ENCODE measurements around the gene SPTLC2.

SPTLC2 gene

GRCh38 chr14:77491056-77491455 lies 125.4 kb downstream of the SPTLC2 start:
- Histone ChIP-seq H3K4me1 (ENCODE audit: low read depth, poor library complexity, severe bottlenecking) (no peaks in the 10 kb centered on the region), H3K79me2 (ENCODE audit: insufficient read depth, low read depth) (no peaks in the 10 kb centered on the region), H4K20me1 (ENCODE audit: insufficient read depth) (no peaks in the 10 kb centered on the region), H3K27ac (no peak overlapping the region), H2AFZ (ENCODE audit: low read depth) (no peak overlapping the region), H3K4me2 (no peak overlapping the region), H3K4me3 (IDR thresholded peaks at IDR 0.05; ENCODE audit: insufficient read depth, low read depth, low read length) (no peak overlapping the region), H3K9ac (no peak overlapping the region), H3K27me3 (ENCODE audit: insufficient read depth, low read depth) (no peaks in the 10 kb centered on the region), H3K36me3 (ENCODE audit: insufficient read depth) (no peaks in the 10 kb centered on the region)
- TF ChIP-seq CTCF (conservative IDR thresholded peaks at IDR 0.05; ENCODE audit: low read depth, low read length), result no peak

DNA sequence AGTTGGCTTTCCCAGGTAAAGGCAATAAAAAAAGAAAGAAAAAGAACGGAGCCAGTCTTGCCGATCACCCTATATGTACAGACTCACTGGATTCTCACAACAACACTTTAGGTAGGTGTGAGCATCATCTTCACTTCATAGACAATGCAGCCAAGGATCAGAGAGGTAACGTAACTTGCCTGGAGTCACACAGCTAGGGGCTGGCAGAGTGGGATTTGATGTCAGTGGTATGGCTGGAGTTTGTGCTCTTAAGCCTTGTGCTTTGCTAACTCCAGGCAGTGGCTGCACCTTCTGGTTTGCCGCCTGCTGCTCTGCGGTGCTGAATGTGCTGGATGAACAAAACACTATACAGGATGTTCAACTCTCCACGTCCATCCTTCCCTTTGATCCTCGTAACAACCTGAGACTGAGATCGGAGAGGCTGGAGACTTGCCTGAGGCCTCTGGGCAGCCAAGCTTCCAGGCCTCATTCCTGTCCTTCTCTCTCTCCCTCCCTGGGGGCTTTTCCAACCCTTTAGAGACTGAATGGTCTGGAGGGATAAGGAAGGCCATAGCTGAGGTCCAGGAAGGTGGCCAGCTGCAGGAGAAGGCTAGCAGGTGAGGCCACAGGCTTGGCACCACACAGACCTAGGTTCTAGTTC lies 126.0 kb downstream of the SPTLC2 start:
- Histone ChIP-seq H3K79me2 (ENCODE audit: insufficient read depth, low read depth) (no peaks in the 10 kb centered on the region), H2AFZ (ENCODE audit: low read depth) (no peak overlapping the region), H3K36me3 (ENCODE audit: insufficient read depth) (no peaks in the 10 kb centered on the region), H3K4me2 (no peak overlapping the region), H3K27me3 (ENCODE audit: insufficient read depth, low read depth) (no peaks in the 10 kb centered on the region), H3K4me3 (IDR thresholded peaks at IDR 0.05; ENCODE audit: insufficient read depth, low read depth, low read length) (no peak overlapping the region), H3K27ac (no peak overlapping the region), H4K20me1 (ENCODE audit: insufficient read depth) (no peaks in the 10 kb centered on the region), H3K4me1 (ENCODE audit: low read depth, poor library complexity, severe bottlenecking) (no peaks in the 10 kb centered on the region), H3K9ac (no peak overlapping the region)
- TF ChIP-seq CTCF (conservative IDR thresholded peaks at IDR 0.05; ENCODE audit: low read depth, low read length), result no peak

- H3K4me2 ChIP-seq, result no peak overlapping the region
- no peaks in the 10 kb centered on the region for H3K27me3 ChIP-seq (ENCODE audit: insufficient read depth, low read depth)
- H3K79me2 ChIP-seq (ENCODE audit: insufficient read depth, low read depth), result no peaks in the 10 kb centered on the region
- no peaks in the 10 kb centered on the region for H4K20me1 ChIP-seq (ENCODE audit: insufficient read depth)
- TF ChIP-seq CTCF (conservative IDR thresholded peaks at IDR 0.05; ENCODE audit: low read depth, low read length), result no peak
- no peak overlapping the region for H3K4me3 ChIP-seq (IDR thresholded peaks at IDR 0.05; ENCODE audit: insufficient read depth, low read depth, low read length)
- H3K9ac ChIP-seq, result no peak overlapping the region
- no peaks in the 10 kb centered on the region for H3K4me1 ChIP-seq (ENCODE audit: low read depth, poor library complexity, severe bottlenecking)
- no peaks in the 10 kb centered on the region for H3K36me3 ChIP-seq (ENCODE audit: insufficient read depth)
- no peak overlapping the region for H3K27ac ChIP-seq
- no peak overlapping the region for H2AFZ ChIP-seq (ENCODE audit: low read depth)
These were observed 127.4 kb downstream of the SPTLC2 start for GRCh38 chr14:77489041-77489440.

- Histone ChIP-seq H2AFZ (ENCODE audit: low read depth) (no peak overlapping the region), H4K20me1 (ENCODE audit: insufficient read depth) (no peaks in the 10 kb centered on the region), H3K4me3 (IDR thresholded peaks at IDR 0.05; ENCODE audit: insufficient read depth, low read depth, low read length) (no peak overlapping the region), H3K79me2 (ENCODE audit: insufficient read depth, low read depth) (no peaks in the 10 kb centered on the region), H3K36me3 (ENCODE audit: insufficient read depth) (no peaks in the 10 kb centered on the region), H3K27ac (no peak overlapping the region), H3K4me1 (ENCODE audit: low read depth, poor library complexity, severe bottlenecking) (no peaks in the 10 kb centered on the region), H3K27me3 (ENCODE audit: insufficient read depth, low read depth) (no peaks in the 10 kb centered on the region), H3K4me2 (no peak overlapping the region), H3K9ac (no peak overlapping the region)
- TF ChIP-seq CTCF (conservative IDR thresholded peaks at IDR 0.05; ENCODE audit: low read depth, low read length), result no peak
These were observed 127.9 kb downstream of the SPTLC2 start for GRCh38 chr14:77488558-77488957.
